Spleen (tissue), 13 donors: ENCODE data around the gene PNMA3. TPM values are rescaled to one million over a fixed set of nuclear protein-coding genes. Genes with fewer than 3 reads are reported as not detected.
"Not testable (repeated sequence)": the region's sequence is repeated elsewhere in the genome, so short reads cannot be mapped to it uniquely, and the experiment has no call there.

Experiments
- DNase-seq: peaks from one replicate; pipeline ENCODE4 v3.0.0-alpha.2; 2020
- H3K27ac ChIP-seq, 8 donors: fragments of 200-600 bp; sonication (generic) in 7 of 8; 1 replicate in 4 of 8; 2 replicates in 4 of 8; pipeline versions ENCODE4 v1.5.0 to v1.8.0; 2016 to 2021; ENCODE audit warnings: inconsistent platforms in 4 of 8, mild to moderate bottlenecking in 4 of 8, moderate library complexity in 1 of 8
- H3K27me3 ChIP-seq, 7 donors: fragments of 200-600 bp; sonication (generic) in 6 of 7; replicated peaks in 1 of 7; 1 replicate in 4 of 7; 2 replicates in 3 of 7; pipeline versions ENCODE4 v1.5.0 to v1.8.0; 2016 to 2021; ENCODE audit warnings: inconsistent platforms in 3 of 7, mild to moderate bottlenecking in 1 of 7
- H3K36me3 ChIP-seq, 6 donors: fragments of 200-600 bp; sonication (generic) in 5 of 6; 1 replicate in 4 of 6; 2 replicates in 2 of 6; pipeline versions ENCODE4 v1.5.0 to v1.8.0; 2016 to 2021; ENCODE audit warnings: inconsistent platforms in 2 of 6
- H3K4me1 ChIP-seq, 6 donors: fragments of 200-600 bp; sonication (generic) in 5 of 6; 1 replicate in 3 of 6; 2 replicates in 3 of 6; pipeline versions ENCODE4 v1.5.0 to v1.8.0; 2016 to 2021; ENCODE audit warnings: inconsistent platforms in 3 of 6
- H3K4me3 ChIP-seq, 8 donors: fragments of 200-600 bp; sonication (generic) in 7 of 8; 1 replicate in 4 of 8; 2 replicates in 4 of 8; pipeline versions ENCODE4 v1.5.0 to v1.8.0; 2016 to 2021; ENCODE audit warnings: inconsistent platforms in 4 of 8, mild to moderate bottlenecking in 4 of 8, moderate library complexity in 2 of 8
- H3K9me3 ChIP-seq, 8 donors: fragments of 200-600 bp; sonication (generic) in 7 of 8; 1 replicate in 4 of 8; 2 replicates in 4 of 8; pipeline versions ENCODE4 v1.5.0 to v1.8.0; 2016 to 2021; ENCODE audit warnings: inconsistent platforms in 4 of 8
- CTCF ChIP-seq, 11 experiments: fragments of 200-600 bp in 7 of 11; fragments of 450-650 bp in 4 of 11; sonication (generic) in 4 of 11; IDR thresholded peaks in 8 of 11; conservative IDR thresholded peaks in 3 of 11; 1 replicate in 7 of 11; 2 replicates in 4 of 11; pipeline versions ENCODE4 v1.4.0 to v1.8.0; 2016 to 2021; ENCODE audit warnings: antibody characterized with exemption in 11 of 11, inconsistent platforms in 4 of 11, mild to moderate bottlenecking in 1 of 11
- POLR2A ChIP-seq, 3 donors: fragments of 450-650 bp; IDR thresholded peaks; one replicate each; pipeline ENCODE4 v1.5.1; 2017; ENCODE audit warnings: antibody characterized with exemption in 3 of 3, mild to moderate bottlenecking in 1 of 3
- POLR2AphosphoS5 ChIP-seq, 3 donors: sonication (generic); formaldehyde crosslinking; IDR thresholded peaks; one replicate each; pipeline ENCODE4 v1.5.1; 2017; ENCODE audit warnings: antibody characterized with exemption in 3 of 3
- WGBS, 5 donors: extraction: QIAGEN DNeasy Blood & Tissue Kit in 3 of 5; methylation state at CpG; one replicate each; pipeline versions ENCODE4 v1.1.5 to v1.1.7; 2013 to 2018; 5-methylcytosine and 5-hydroxymethylcytosine counted together
- intact Hi-C: fragments of 100-400 bp; cut with DNase I; formaldehyde crosslinking; loops from one replicate; pipeline ENCODE4 v1.15.0; 2023; ENCODE audit warnings: low total_unique reads
- long read RNA-seq, 2 donors: transcript quantifications; one replicate each; lab custom pipeline, GENCODE V29; 2026
- polyA plus RNA-seq, 3 donors: library from polyadenylated mRNA; stranded (reverse); fragments of 200-250 nt; gene quantifications; one replicate each; pipeline ENCODE4 v1.2.1, GENCODE V29; 2013
- total RNA-seq, 7 donors: library from RNA; depleted of rRNA in 3 of 7; stranded (reverse); fragments of >200 nt in 3 of 7; fragmentation: NEBNext Ultra II Directional in 4 of 7; extraction: Animal tissue kit (Norgen Biotek cat#: 25700) in 4 of 7; gene quantifications; one replicate each; pipeline versions ENCODE4 v1.1.0 to v1.2.1, GENCODE V29; 2016 to 2021
- donor health status: healthy with polysubstance abuse.
- donor health status: DM: no; HTN: no; CAD: no; lungs with moderate emphysema.
- donor health status: DM: no; HTN: no; CAD: no.
- donor health status: Bipolar disorder and iron deficiency.
- donor health status: healthy.
- donor health status: DM: no; HTN: no; CAD: no.
- donor health status: DM: yes; HTN: yes; CAD: no.

The PNMA3 gene
- total RNA-seq (1 to 10 TPM; 1.4 to 3.1 (median 2.2) TPM), polyA plus RNA-seq (1 to 10 TPM; 1.2 to 3.4 (median 2.6) TPM)
- long read RNA-seq, donor 1, result 0 reads
- long read RNA-seq, donor 2, result 0 reads

- no peak for TF ChIP-seq CTCF (IDR thresholded peaks at IDR 0.05 in 8 of 11, conservative IDR thresholded peaks at IDR 0.05 in 3 of 11)
- no peak for TF ChIP-seq POLR2A (IDR thresholded peaks at IDR 0.05)
- no peak for TF ChIP-seq POLR2AphosphoS5 (IDR thresholded peaks at IDR 0.05)
- no peak for DNase-seq
Measured at GRCh38 chrX:153055871-153056749, at the start of gene PNMA3. Gene PNMA3 (plus strand): TSS chrX:153056470. CDS start chrX:153057056, 586 bp downstream.

GRCh38 chrX:153017174-153017573 lies 39.1 kb upstream of the PNMA3 start:
- H3K27ac ChIP-seq, DNase-seq, H3K4me3 ChIP-seq, H3K4me1 ChIP-seq, H3K36me3 ChIP-seq, intact Hi-C loops: not testable (repeated sequence)
- 50 to 90% (median 79%) methylated on average over 1 to 2 of the region's 2 CpGs for WGBS, 5 donors
- Histone ChIP-seq H3K9me3 (peaks cover 0 to 13% (median 0%) of the 10 kb centered on the region in 8 donors), H3K27me3 (peaks cover 0 to 27% (median 0%) of the 10 kb centered on the region in 7 donors)

More at GRCh38 chrX:153055871-153056749, at the start of gene PNMA3:
- 12 to 67% (median 35%) methylated on average over 16 to 80 of the region's 80 CpGs; no CpG with 5 or more reads in 1 of the 5 donors for WGBS, 5 donors
- Histone ChIP-seq H3K4me1 (peaks cover 0 to 12% (median 3%) of the 10 kb centered on the region in 6 donors), H3K27me3 (peaks cover 0 to 35% (median 25%) of the 10 kb centered on the region in 7 donors), H3K36me3 (no peaks in the 10 kb centered on the region), H3K27ac (no peak within 1 kb of the TSS), H3K9me3 (no peaks in the 10 kb centered on the region), H3K4me3 (peak within 1 kb of the TSS in 3 of 8 donors; percentile 9 to 51 (median 21))
- intact Hi-C loops, result no loop called here

- H3K9me3 ChIP-seq, result peaks cover 0 to 13% (median 0%) of the 10 kb centered on the region in 8 donors
- H3K4me1 ChIP-seq, result no peaks in the 10 kb centered on the region
- H3K36me3 ChIP-seq, result no peaks in the 10 kb centered on the region
- H3K4me3 ChIP-seq, result no peak overlapping the region
- TF ChIP-seq CTCF (IDR thresholded peaks at IDR 0.05 in 8 of 11, conservative IDR thresholded peaks at IDR 0.05 in 3 of 11) (no peak), POLR2A (IDR thresholded peaks at IDR 0.05) (no peak), POLR2AphosphoS5 (IDR thresholded peaks at IDR 0.05) (no peak)
- DNase-seq, result no peak
- H3K27ac ChIP-seq, result peak overlapping the region in 1 of 8 donors; percentile 31
- 45 to 56% (median 48%) methylated on average over 3 of the region's 3 CpGs for WGBS, 5 donors
- H3K27me3 ChIP-seq, result peaks cover 0 to 7% (median 0%) of the 10 kb centered on the region in 7 donors
- intact Hi-C loops, result no loop called here
Measured at GRCh38 chrX:153019166-153019565, 37.1 kb upstream of the PNMA3 start.

GRCh38 chrX:153026501-153026900 lies 29.8 kb upstream of the PNMA3 start:
- 44 to 91% (median 83%) methylated on average over 2 of the region's 2 CpGs for WGBS, 5 donors
- H3K4me1 ChIP-seq, H3K9me3 ChIP-seq, H3K4me3 ChIP-seq, DNase-seq, H3K27me3 ChIP-seq, H3K36me3 ChIP-seq, H3K27ac ChIP-seq, intact Hi-C loops: not testable (repeated sequence)

- H3K27me3 ChIP-seq, H3K9me3 ChIP-seq, H3K4me3 ChIP-seq, DNase-seq, H3K27ac ChIP-seq, H3K36me3 ChIP-seq, intact Hi-C loops: not testable (repeated sequence)
- H3K4me1 ChIP-seq, result peaks cover 0 to 11% (median 2%) of the 10 kb centered on the region in 6 donors
- 75 to 100% (median 83%) methylated on average over 1 to 11 of the region's 11 CpGs for WGBS, 5 donors
Measured at GRCh38 chrX:153028487-153028886, 27.8 kb upstream of the PNMA3 start.
